Memory B cell (primary cell): ENCODE data around the gene HOATZ.

Source experiments
- ATAC-seq: fragments of 150-1000 bp; cut with Tn5 transposase; 2 replicates; pipeline ENCODE4 v1.10.0; 2021; ENCODE audit warnings: low read depth, mild to moderate bottlenecking, moderate library complexity
- DNase-seq, 2 donors: peaks; one replicate each; pipeline ENCODE4 v3.0.0; 2022; ENCODE audit warnings: low spot score in 2 of 2
- H3K27ac Mint-ChIP-seq: one replicate; pipeline ENCODE4 v1.8.0; 2022; ENCODE audit warnings: mild to moderate bottlenecking, moderate library complexity, mixed read lengths
- H3K27me3 Mint-ChIP-seq: one replicate; pipeline ENCODE4 v1.8.0; 2022; ENCODE audit warnings: mixed read lengths
- H3K36me3 Mint-ChIP-seq: one replicate; pipeline ENCODE4 v1.8.0; 2022; ENCODE audit warnings: mild to moderate bottlenecking, mixed read lengths
- H3K4me1 Mint-ChIP-seq: one replicate; pipeline ENCODE4 v1.8.0; 2022; ENCODE audit warnings: mixed read lengths
- H3K4me3 Mint-ChIP-seq: one replicate; pipeline ENCODE4 v1.8.0; 2022; ENCODE audit warnings: mild to moderate bottlenecking, moderate library complexity, mixed read lengths
- H3K9me3 Mint-ChIP-seq: one replicate; pipeline ENCODE4 v1.8.0; 2022; ENCODE audit warnings: mixed read lengths

The HOATZ gene

DNA sequence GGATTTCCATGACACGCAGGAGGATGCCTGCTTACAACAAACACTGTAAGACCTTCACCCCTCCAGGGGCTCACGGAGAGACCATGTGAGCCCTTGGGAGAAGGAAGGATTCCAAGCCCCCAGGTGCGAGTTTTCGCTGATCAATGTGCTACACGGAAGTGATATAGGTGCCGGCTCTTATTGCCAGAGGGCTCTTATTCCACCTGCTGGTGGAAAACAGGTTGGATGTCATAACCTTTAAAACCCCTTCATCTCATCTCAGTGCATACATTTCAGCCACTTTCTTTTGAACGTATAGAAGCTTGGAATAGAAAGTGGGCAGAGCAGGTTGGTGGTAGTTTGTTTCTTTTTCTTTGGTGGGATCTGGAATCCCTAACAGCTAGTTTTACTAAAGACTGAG is 51.7 kb downstream of the HOATZ start:
- no peak overlapping the region for H3K4me3 Mint-ChIP-seq
- no peaks in the 10 kb centered on the region for H3K9me3 Mint-ChIP-seq
- ATAC-seq = no peak
- DNase-seq = no peak
- no peak overlapping the region for H3K27ac Mint-ChIP-seq
- no peaks in the 10 kb centered on the region for H3K4me1 Mint-ChIP-seq
- H3K36me3 Mint-ChIP-seq = no peaks in the 10 kb centered on the region
- peaks cover 3% of the 10 kb centered on the region for H3K27me3 Mint-ChIP-seq

DNA sequence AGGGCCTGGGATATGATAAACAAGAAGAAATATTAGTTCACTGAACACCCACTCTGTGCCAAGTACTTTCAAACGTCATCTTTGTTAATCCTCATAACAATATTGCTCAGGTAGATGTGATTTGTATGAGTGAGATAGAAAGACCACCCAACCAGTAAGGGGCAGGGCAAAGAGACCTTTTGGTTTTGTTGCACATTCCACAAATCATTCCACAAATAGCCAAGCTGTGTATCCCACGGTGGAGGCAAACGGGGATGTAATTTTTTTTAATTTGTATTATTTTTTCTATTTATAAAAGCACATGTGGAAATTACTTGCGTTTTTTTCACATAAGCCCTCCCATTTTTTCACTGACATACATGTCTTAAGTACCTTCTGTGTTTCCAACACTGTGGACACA is 54.9 kb downstream of the HOATZ start:
- H3K4me3 Mint-ChIP-seq = no peak overlapping the region
- ATAC-seq (no peak), DNase-seq (no peak)
- H3K4me1 Mint-ChIP-seq = no peaks in the 10 kb centered on the region
- H3K27ac Mint-ChIP-seq = no peak overlapping the region
- H3K36me3 Mint-ChIP-seq = no peaks in the 10 kb centered on the region
- no peaks in the 10 kb centered on the region for H3K9me3 Mint-ChIP-seq
- peaks cover 6% of the 10 kb centered on the region for H3K27me3 Mint-ChIP-seq

DNA sequence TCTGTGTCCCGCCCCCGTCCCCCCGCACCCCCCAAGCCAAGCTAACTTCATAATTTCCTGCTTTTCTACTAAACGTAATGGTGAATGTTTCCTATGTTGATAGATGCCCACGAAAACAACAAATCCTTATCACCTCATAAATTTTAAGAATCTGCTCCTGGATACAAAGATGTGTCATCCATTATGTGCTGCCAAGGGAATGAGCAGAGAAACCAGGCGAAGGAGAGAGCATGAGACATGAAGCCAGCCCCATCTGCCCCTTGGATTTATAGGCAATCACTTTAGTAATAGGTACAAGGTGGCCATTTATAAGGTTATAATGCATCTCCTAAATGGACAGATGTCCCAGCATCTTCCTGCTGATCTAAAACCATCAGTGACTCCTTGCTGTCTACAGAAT is 56.2 kb downstream of the HOATZ start:
- H3K27ac Mint-ChIP-seq = no peak overlapping the region
- H3K9me3 Mint-ChIP-seq = no peaks in the 10 kb centered on the region
- H3K27me3 Mint-ChIP-seq = peaks cover 5% of the 10 kb centered on the region
- no peaks in the 10 kb centered on the region for H3K4me1 Mint-ChIP-seq
- H3K4me3 Mint-ChIP-seq = no peak overlapping the region
- DNase-seq (no peak), ATAC-seq (no peak)
- no peaks in the 10 kb centered on the region for H3K36me3 Mint-ChIP-seq

DNA sequence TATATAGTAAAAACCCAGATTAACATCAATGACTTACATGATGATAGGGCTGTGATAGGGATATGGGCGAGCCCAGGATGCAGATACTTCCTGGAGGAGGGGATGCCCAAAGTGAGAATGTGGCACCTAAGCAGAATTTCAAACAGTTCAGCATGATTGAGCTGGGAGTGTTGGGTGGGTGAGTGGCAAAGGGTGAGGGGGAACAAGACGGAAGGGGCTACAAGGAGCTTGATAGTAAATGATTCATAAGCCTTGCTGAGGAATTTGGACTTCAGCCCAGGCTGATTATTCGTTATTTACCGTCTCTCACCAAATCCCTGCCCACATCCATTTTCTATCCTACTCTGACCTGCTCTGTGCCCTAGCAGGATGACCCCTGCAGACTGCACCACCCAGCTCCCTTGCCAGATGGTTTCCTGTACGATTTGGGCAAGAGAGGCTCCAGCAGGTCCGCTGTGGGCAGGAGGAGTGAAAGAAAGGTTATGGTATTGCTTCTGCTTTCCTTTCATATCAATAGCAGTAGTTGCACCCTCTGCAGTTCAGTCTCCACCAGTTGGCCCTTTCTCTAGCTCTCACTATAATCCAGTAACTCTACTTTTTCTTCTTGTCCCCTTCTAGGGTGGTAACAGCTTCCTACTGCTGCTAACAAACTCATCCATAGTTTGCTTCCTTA is 57.4 kb downstream of the HOATZ start:
- H3K4me1 Mint-ChIP-seq = no peaks in the 10 kb centered on the region

DNA sequence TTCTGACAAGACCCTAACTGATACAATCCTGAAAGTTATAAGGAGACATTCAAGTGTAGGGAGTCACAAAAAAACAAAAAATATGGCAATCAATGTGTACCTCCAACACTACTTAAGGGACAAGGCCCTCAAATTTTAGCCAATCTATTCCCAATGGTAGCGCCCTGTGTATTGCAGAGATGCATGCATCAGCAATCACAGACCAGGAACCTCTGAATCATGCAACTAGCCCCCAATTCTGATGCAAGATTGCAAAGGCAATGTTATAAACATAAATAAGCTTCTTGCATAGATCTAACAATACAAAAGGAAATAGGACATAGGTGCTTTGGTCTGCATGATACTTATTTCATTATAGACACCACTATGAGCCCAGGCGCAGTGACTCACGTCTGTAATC is 58.0 kb downstream of the HOATZ start:
- DNase-seq = no peak
- no peaks in the 10 kb centered on the region for H3K36me3 Mint-ChIP-seq
- H3K27ac Mint-ChIP-seq = no peak overlapping the region
- no peaks in the 10 kb centered on the region for H3K4me1 Mint-ChIP-seq
- no peak for ATAC-seq
- H3K27me3 Mint-ChIP-seq = peaks cover 5% of the 10 kb centered on the region
- no peaks in the 10 kb centered on the region for H3K9me3 Mint-ChIP-seq
- no peak overlapping the region for H3K4me3 Mint-ChIP-seq

More for the DNA sequence above, 57.4 kb downstream of the HOATZ start:
- no peaks in the 10 kb centered on the region for H3K36me3 Mint-ChIP-seq
- no peak overlapping the region for H3K4me3 Mint-ChIP-seq
- DNase-seq (no peak), ATAC-seq (no peak)
- H3K9me3 Mint-ChIP-seq = no peaks in the 10 kb centered on the region
- H3K27ac Mint-ChIP-seq = no peak overlapping the region
- peaks cover 5% of the 10 kb centered on the region for H3K27me3 Mint-ChIP-seq

DNA sequence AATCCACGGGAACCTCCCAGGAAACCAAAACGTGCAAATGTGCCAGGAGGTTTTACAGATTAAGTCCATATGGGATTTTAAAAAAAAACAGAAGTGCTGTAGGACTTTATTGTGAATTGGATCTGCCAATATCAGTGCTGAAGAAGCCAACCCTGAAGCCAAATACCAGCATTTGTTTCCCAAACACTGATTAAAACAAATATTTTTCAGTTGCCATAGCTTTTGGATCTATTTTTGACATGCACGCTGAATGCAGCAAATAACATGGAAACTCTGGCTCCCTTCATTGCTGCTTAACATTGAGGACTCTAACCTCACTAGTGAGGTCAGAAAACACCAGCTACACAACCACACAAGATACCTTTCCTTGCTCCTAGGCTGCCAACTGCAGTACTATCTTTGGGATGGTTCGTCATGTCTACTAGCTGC is 59.3 kb downstream of the HOATZ start:
- Mint-ChIP-seq H3K27ac (no peak overlapping the region), H3K27me3 (peaks cover 5% of the 10 kb centered on the region), H3K4me3 (no peak overlapping the region), H3K4me1 (no peaks in the 10 kb centered on the region), H3K9me3 (no peaks in the 10 kb centered on the region), H3K36me3 (no peaks in the 10 kb centered on the region)
- no peak for DNase-seq
- no peak for ATAC-seq

DNA sequence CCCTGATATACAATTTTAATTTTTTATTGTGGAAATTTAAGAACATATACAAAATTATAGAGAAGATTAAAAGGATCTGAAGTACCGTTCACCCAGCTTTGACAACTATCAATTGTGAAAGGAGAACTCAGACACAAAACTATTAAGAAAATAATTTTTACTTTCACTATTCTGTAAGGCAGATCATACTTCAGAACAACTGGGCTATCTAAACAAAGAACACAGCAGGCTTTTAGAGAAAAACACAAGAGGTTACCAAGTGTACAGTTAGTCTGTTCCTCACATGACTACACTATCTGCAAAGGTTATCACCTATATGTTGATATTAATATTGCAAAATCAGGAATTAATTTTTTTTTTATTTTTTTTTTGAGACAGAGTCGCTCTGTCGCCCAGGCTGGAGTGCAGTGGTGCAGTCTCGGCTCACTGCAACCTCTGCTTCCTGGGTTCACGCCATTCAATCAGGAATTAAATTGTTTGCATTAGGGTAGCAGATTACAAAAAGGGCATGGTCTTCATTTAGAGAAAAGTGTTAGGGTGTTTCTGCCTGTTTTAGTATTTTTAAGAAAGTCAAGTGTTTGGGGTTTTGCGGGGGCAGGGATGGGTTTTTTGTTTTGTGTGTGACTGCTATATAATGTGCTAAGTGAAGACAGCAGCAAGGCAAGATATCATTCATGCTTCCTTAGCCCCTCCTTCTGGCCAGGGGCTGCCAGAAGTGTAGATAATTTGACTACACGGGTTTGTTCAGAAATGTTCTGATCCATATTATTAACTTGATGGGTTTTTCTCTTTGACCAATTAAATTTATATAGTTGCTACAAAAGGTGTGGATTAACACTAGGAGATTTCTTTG is 60.0 kb downstream of the HOATZ start:
- no peak overlapping the region for H3K27ac Mint-ChIP-seq
- no peaks in the 10 kb centered on the region for H3K36me3 Mint-ChIP-seq
- peak overlapping the region; percentile 42 for H3K4me3 Mint-ChIP-seq
- H3K9me3 Mint-ChIP-seq = no peaks in the 10 kb centered on the region
- H3K27me3 Mint-ChIP-seq = peaks cover 5% of the 10 kb centered on the region
- peak; percentile 43 for ATAC-seq
- DNase-seq = no peak
- no peaks in the 10 kb centered on the region for H3K4me1 Mint-ChIP-seq

DNA sequence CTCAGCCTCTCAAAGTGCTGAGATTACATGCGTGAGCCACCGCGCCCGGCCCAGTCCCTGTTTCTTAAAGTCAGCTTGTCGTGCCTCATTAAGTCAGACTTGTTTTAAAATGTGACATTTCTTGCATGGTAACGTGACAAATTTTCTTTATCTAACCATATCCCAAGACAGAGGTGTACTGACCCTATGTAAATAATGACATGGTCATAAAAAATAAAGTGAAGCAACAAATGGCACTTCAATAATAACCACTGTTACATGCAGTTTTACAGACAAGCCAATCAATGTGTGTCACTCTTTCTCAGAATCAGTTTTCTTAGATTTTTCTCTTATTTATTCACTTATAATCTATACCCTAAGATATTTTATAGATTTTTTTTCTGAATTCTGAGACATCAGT is 61.2 kb downstream of the HOATZ start:
- ATAC-seq (no peak), DNase-seq (no peak)
- Mint-ChIP-seq H3K27me3 (peaks cover 5% of the 10 kb centered on the region), H3K27ac (no peak overlapping the region), H3K36me3 (no peaks in the 10 kb centered on the region), H3K9me3 (no peaks in the 10 kb centered on the region), H3K4me1 (no peaks in the 10 kb centered on the region), H3K4me3 (no peak overlapping the region)

DNA sequence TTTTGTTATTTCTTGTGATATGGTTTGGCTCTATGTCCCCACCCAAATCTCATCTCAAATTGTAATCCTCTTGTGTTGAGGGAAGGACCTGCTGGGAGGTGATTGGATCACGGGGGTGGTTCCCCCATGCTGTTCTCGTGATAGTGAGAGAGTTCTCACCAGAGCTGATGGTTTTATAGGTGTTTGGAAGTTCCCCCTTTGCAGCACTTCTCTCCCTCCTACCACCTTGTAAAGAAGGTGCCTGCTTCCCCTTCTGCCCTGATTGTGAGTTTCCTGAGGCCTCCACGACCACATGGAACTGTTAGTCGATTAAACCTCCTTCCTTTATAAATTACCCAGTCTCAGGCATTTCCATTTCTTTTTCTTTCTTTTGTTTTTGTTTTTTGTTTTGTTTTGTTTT is 63.2 kb downstream of the HOATZ start:
- Mint-ChIP-seq H3K4me3 (no peak overlapping the region), H3K4me1 (no peaks in the 10 kb centered on the region), H3K36me3 (no peaks in the 10 kb centered on the region), H3K27me3 (no peaks in the 10 kb centered on the region), H3K27ac (no peak overlapping the region), H3K9me3 (no peaks in the 10 kb centered on the region)
- ATAC-seq (peak; percentile 41), DNase-seq (no peak)

DNA sequence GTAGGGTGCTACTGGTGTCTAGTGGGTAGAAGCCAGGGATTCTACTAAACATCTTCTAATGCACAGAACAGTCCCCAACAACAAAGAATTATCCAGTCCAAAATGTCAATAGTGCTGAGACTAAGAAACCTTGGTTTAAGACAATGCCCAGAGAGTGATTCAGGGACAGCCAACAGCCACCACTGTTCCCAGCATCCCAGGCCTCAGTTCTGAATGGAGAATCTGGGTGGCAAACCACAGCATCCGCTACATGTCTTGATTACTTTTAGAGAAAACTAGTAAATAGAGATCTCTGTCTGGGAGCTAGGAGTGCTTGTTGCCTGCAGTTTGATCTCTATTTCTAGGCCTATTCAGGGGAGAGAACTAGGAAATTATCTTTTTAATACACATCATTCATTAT is 66.8 kb downstream of the HOATZ start:
- ATAC-seq = no peak
- Mint-ChIP-seq H3K36me3 (no peaks in the 10 kb centered on the region), H3K27ac (no peak overlapping the region), H3K27me3 (no peaks in the 10 kb centered on the region), H3K9me3 (no peaks in the 10 kb centered on the region), H3K4me1 (no peaks in the 10 kb centered on the region), H3K4me3 (no peak overlapping the region)
- no peak for DNase-seq

DNA sequence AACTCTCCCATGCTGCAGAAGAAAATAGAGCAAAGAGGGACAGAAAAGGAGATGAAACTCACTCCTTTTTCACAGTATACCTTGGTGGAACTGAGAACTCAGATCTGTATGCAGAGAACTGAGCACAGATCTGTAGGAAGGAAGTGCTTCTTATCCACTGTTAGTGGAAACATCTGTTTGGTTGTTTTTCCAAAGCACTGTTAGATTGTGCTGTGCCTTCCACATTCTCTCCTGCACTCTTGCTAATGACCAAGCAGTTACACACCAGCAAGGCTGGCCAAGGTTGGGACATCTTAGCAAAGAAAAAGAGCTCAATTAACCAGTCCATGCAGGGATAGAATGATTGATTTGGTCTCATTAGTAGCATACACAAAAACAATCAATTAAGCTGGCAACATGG is 67.6 kb downstream of the HOATZ start:
- H3K9me3 Mint-ChIP-seq = no peaks in the 10 kb centered on the region
- ATAC-seq = no peak
- H3K27ac Mint-ChIP-seq = no peak overlapping the region
- DNase-seq = no peak
- H3K4me1 Mint-ChIP-seq = peaks cover 2% of the 10 kb centered on the region
- no peaks in the 10 kb centered on the region for H3K27me3 Mint-ChIP-seq
- no peak overlapping the region for H3K4me3 Mint-ChIP-seq
- H3K36me3 Mint-ChIP-seq = no peaks in the 10 kb centered on the region

DNA sequence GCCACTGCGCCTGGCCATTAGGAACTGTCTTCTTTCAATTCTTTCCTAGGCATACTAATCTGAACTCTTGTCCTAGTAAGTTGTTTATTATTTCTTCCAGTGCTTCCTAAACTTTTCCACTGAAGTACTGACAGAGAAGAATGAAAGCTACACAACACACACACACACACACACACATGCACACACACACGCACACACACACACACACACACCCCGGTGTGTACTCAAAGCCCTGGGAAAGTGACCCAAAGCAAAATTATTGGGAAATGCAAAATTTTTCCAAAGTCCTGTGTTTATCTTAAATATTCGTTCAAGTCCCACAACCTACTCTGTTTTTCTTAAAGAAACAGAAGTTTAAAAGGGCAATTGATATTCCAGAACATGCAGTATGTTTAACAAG is 68.3 kb downstream of the HOATZ start:
- H3K4me1 Mint-ChIP-seq = peaks cover 2% of the 10 kb centered on the region
- no peak for ATAC-seq
- H3K27ac Mint-ChIP-seq = no peak overlapping the region
- H3K27me3 Mint-ChIP-seq = no peaks in the 10 kb centered on the region
- no peak for DNase-seq
- H3K36me3 Mint-ChIP-seq = no peaks in the 10 kb centered on the region
- H3K4me3 Mint-ChIP-seq = no peak overlapping the region
- no peaks in the 10 kb centered on the region for H3K9me3 Mint-ChIP-seq

DNA sequence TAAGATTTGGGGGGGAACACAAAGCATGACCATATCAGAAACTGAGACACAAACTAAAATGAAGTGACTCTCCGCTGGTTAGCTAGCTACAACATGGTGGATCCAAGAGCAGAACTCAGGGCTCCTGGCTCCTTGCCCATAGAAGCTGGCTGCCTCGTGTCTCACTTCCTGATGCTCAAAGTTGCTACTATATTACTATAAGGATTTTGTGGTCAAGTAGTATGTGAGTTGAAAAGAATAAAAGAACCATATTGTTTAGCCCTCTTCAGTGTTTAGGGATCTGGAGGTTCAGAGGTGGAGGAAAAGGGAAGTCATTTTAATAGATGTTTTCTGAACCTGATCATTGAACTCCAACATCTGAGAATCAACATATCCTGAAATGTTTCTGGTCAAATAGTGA is 70.8 kb downstream of the HOATZ start:
- Mint-ChIP-seq H3K27me3 (peaks cover 1% of the 10 kb centered on the region), H3K4me3 (no peak overlapping the region), H3K4me1 (peaks cover 2% of the 10 kb centered on the region), H3K9me3 (no peaks in the 10 kb centered on the region), H3K27ac (no peak overlapping the region), H3K36me3 (no peaks in the 10 kb centered on the region)
- no peak for ATAC-seq
- no peak for DNase-seq

DNA sequence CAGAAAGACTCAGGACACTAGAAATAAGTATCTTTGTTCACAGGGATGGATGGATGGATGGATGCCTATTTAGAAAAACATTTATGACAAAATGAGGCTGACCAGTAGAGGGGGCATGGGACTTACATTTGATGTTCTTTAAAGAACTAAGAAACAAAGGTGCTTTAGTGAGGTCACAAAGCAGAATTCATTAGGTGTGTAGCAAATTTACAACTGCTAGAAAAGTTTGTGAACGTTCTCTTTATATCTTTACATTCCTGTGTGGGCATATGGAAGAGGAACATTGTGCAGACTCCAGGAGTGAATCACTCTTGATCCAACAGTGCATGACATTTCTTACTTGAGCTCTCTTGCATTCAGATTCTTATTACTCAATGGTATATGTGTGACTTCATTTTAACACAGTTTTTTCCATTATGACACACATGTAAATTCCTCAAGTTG is 71.8 kb downstream of the HOATZ start:
- ATAC-seq (peak; percentile 74), DNase-seq (peak; percentile 40 to 54)
- Mint-ChIP-seq H3K27me3 (peaks cover 1% of the 10 kb centered on the region), H3K9me3 (no peaks in the 10 kb centered on the region), H3K4me3 (no peak overlapping the region), H3K4me1 (peaks cover 2% of the 10 kb centered on the region), H3K36me3 (no peaks in the 10 kb centered on the region), H3K27ac (no peak overlapping the region)
